ENCODE results near the gene MUC4. TPM values are rescaled to one million over a fixed set of nuclear protein-coding genes. Genes with fewer than 3 reads are reported as not detected.
"Not testable (repeated sequence)": the region's sequence is repeated elsewhere in the genome, so short reads cannot be mapped to it uniquely, and the experiment has no call there.

The MUC4 gene
- total RNA-seq, 2 donors from 2014 or later = 8.6 to 12.0 TPM

DNA sequence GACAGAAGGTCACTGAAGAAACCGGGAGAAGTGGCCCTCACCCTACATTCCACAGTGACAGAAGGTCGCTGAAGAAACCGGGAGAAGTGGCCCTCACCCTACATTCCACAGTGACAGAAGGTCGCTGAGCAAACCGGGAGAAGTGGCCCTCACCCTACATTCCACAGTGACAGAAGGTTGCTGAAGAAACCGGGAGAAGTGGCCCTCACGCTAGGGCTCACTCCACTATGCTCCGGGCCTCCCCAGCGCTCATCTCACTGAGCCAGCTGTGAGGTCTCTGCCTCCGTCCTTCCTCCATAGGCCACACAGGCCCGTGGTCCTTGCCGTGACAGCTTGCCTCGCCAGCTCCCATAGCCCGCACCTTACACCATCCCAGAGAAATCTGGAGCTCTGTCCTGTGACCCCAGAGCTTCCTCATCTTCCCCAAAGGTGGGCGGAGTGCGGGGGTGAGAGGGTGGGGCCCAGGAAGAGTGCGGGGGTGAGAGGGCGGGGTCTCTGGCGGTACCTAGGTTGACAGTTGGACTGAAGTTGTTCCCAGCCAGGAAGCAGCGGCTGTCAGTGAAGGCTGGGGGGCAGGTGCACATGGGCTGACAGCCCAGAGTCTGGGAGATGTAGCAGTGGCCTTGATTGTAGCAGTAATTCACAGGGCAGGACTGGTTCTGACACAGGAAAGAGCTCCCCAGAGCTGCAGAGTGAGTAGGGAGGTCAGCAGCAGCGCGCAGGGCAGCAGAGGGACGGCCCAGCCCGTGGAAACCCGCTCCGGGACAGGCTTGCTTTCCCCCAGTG is 59.0 kb downstream of the MUC4 start:
- WGBS = 80% methylated on average over 26 of the region's 26 CpGs
- no peaks in the 10 kb centered on the region for H3K4me1 ChIP-seq (replicated peaks)
- no peaks in the 10 kb centered on the region for H3K27me3 ChIP-seq (replicated peaks; ENCODE audit: insufficient read depth)
- no peak overlapping the region for H3K27ac ChIP-seq
- no peak for DNase-seq (ENCODE audit: low spot score)
- no peaks in the 10 kb centered on the region for H3K36me3 ChIP-seq
- TF ChIP-seq, protein P1, sequence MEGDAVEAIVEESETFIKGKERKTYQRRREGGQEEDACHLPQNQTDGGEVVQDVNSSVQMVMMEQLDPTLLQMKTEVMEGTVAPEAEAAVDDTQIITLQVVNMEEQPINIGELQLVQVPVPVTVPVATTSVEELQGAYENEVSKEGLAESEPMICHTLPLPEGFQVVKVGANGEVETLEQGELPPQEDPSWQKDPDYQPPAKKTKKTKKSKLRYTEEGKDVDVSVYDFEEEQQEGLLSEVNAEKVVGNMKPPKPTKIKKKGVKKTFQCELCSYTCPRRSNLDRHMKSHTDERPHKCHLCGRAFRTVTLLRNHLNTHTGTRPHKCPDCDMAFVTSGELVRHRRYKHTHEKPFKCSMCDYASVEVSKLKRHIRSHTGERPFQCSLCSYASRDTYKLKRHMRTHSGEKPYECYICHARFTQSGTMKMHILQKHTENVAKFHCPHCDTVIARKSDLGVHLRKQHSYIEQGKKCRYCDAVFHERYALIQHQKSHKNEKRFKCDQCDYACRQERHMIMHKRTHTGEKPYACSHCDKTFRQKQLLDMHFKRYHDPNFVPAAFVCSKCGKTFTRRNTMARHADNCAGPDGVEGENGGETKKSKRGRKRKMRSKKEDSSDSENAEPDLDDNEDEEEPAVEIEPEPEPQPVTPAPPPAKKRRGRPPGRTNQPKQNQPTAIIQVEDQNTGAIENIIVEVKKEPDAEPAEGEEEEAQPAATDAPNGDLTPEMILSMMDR (IDR thresholded peaks at IDR 0.05) = no peak
- TF ChIP-seq POLR2A (IDR thresholded peaks at IDR 0.05) = no peak
- H3K9me3 ChIP-seq = no peaks in the 10 kb centered on the region
- no peak overlapping the region for H3K4me3 ChIP-seq
- intact Hi-C loops (cut with DNase I) = no loop called here

DNA sequence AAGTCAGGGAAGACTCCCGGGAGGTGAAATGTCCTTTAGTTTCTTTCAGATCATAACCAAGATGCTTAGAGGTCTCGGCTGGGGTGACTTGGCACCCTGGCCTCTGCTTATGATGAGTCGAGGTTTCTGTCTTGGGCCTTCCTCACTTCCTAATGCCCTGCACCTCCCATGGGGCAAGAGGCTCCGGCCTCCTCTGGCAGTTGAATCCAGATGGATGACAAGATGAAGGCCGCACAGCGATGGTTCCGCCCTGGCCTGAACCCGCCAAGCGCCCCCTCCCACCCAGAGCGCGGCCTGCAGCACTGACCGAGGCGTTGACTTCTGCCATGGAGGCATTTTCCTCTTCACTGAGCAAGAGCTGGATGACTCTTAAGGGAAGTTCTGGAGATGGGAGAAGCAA is 59.7 kb downstream of the MUC4 start:
- Histone ChIP-seq H3K9me3 (no peaks in the 10 kb centered on the region), H3K27me3 (replicated peaks; ENCODE audit: insufficient read depth) (no peaks in the 10 kb centered on the region), H3K27ac (no peak overlapping the region), H3K4me1 (replicated peaks) (no peaks in the 10 kb centered on the region), H3K36me3 (no peaks in the 10 kb centered on the region), H3K4me3 (no peak overlapping the region)
- TF ChIP-seq POLR2A (IDR thresholded peaks at IDR 0.05) = no peak
- no peak for TF ChIP-seq POLR2AphosphoS5 (IDR thresholded peaks at IDR 0.05)
- TF ChIP-seq, protein P1 (IDR thresholded peaks at IDR 0.05) = no peak
- no peak for DNase-seq (ENCODE audit: low spot score)
- 95% methylated on average over 13 of the region's 13 CpGs for WGBS
- intact Hi-C loops (cut with DNase I) = no loop called here

DNA sequence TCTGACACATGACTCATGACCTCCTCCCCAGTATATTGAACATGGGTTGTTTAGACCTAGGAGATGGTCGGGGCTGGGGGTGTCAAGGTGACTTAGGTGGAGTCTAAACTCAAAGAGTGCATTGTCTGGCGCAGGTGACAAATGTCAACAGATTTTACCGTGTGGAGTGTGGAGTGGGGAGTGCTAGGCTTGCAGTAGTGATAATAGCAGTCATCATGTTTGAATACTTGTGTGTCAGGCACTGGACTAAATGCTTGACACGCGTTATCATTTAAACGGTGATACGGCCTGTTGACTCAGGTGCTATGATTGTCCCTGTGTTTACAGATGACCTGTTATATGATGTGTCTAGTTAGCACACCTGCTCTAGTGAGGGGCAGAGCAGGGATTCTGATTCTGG is 60.2 kb downstream of the MUC4 start:
- TF ChIP-seq, protein P1 (IDR thresholded peaks at IDR 0.05) = no peak
- no peak for TF ChIP-seq POLR2A (IDR thresholded peaks at IDR 0.05)
- no peak for TF ChIP-seq POLR2AphosphoS5 (IDR thresholded peaks at IDR 0.05)
- no peak for DNase-seq (ENCODE audit: low spot score)
- Histone ChIP-seq H3K36me3 (no peaks in the 10 kb centered on the region), H3K27me3 (replicated peaks; ENCODE audit: insufficient read depth) (no peaks in the 10 kb centered on the region), H3K4me1 (replicated peaks) (no peaks in the 10 kb centered on the region), H3K27ac (no peak overlapping the region), H3K9me3 (no peaks in the 10 kb centered on the region), H3K4me3 (no peak overlapping the region)
- WGBS = 67% methylated on average over 7 of the region's 7 CpGs
- intact Hi-C loops (cut with DNase I) = no loop called here

DNA sequence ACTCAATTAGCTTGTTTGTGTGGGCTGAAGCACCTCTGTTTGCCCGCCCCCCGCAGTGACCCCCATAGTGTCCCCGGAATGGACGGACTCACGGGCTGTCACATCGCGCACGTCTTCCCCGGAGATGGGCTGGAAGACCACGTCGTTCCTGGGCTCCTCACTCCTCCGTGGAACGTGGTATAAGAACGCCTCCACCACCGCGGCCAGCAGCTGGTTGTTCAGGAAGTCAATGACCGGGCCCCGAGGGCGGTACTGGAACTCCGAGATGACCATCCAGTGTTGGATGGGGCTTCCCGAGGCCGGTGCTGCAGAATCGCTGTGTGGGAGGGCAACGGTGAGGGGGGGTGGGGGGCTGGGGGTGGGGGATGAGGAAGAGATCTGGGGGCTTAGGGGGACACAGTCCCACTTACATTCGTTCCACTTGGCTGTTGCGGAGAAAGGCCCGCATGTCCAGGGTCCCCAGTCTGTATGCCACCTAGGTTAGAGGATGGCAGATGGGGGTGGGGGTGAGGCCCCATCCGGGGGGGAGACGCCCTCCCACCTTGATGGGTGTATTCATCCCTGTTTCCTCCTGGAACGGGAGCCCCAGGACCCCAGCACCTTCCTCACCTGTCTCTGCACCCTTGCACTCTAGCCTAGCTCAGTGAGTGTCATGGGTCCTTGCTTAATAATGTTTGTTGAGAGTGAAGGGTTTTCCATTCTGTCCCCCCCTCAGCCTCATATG is 60.8 kb downstream of the MUC4 start:
- 90% methylated on average over 30 of the region's 30 CpGs for WGBS
- TF ChIP-seq, protein P1 (IDR thresholded peaks at IDR 0.05) = no peak
- TF ChIP-seq POLR2AphosphoS5 (IDR thresholded peaks at IDR 0.05) = no peak
- TF ChIP-seq POLR2A (IDR thresholded peaks at IDR 0.05) = no peak
- intact Hi-C loops (cut with DNase I) = no loop called here

DNA sequence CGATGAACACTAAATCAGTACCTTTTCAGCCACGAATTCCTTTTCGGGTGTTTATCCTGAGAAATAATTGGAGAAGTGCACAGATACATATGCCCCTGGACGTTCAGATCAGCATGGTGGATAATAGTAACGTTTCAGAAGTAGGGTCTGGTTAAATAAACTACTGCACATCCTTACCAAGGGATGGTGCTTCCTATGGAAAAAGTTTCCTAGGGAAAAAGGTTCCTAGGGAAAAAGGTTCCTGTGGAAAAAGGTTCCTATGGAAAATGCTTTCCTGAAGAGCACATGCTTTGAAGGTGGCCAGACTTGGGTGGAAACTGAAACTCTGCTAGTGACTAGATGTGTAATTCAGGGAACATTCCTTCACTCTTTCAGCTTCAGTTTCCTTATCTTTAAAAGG is 62.6 kb downstream of the MUC4 start:
- H3K4me3 ChIP-seq; H3K9me3 ChIP-seq; intact Hi-C loops (cut with DNase I); H3K4me1 ChIP-seq (replicated peaks); H3K27ac ChIP-seq; H3K36me3 ChIP-seq; DNase-seq (ENCODE audit: low spot score); H3K27me3 ChIP-seq (replicated peaks; ENCODE audit: insufficient read depth): not testable (repeated sequence)
- WGBS = 85% methylated on average over 5 of the region's 5 CpGs

More for the DNA sequence above, 60.8 kb downstream of the MUC4 start:
- Histone ChIP-seq H3K36me3 (no peaks in the 10 kb centered on the region), H3K4me3 (no peak overlapping the region), H3K9me3 (no peaks in the 10 kb centered on the region), H3K27me3 (replicated peaks; ENCODE audit: insufficient read depth) (no peaks in the 10 kb centered on the region), H3K27ac (no peak overlapping the region), H3K4me1 (replicated peaks) (no peaks in the 10 kb centered on the region)
- DNase-seq (ENCODE audit: low spot score) = no peak

All from prostate gland (tissue), 2 donors.